Stimulated activated CD4-positive, alpha-beta T cell treated with anti-CD3 and anti-CD28 coated beads, Interleukin-12 subunit alpha, Interleukin-12 subunit beta, amount 100 ng/mL, for 24 hours (primary cell): ENCODE data around the gene CD2BP2.
A peak's percentile ranks its signal among the peaks of the same experiment; 100 is the strongest.
"Not testable (repeated sequence)": the region's sequence is repeated elsewhere in the genome, so short reads cannot be mapped to it uniquely, and the experiment has no call there.

ENCODE experiments used
- DNase-seq, 2 experiments: peaks; one replicate each; pipeline ENCODE4 v3.0.0-alpha.2; 2020; ENCODE audit warnings: low read depth in 2 of 2

The CD2BP2 gene

DNA sequence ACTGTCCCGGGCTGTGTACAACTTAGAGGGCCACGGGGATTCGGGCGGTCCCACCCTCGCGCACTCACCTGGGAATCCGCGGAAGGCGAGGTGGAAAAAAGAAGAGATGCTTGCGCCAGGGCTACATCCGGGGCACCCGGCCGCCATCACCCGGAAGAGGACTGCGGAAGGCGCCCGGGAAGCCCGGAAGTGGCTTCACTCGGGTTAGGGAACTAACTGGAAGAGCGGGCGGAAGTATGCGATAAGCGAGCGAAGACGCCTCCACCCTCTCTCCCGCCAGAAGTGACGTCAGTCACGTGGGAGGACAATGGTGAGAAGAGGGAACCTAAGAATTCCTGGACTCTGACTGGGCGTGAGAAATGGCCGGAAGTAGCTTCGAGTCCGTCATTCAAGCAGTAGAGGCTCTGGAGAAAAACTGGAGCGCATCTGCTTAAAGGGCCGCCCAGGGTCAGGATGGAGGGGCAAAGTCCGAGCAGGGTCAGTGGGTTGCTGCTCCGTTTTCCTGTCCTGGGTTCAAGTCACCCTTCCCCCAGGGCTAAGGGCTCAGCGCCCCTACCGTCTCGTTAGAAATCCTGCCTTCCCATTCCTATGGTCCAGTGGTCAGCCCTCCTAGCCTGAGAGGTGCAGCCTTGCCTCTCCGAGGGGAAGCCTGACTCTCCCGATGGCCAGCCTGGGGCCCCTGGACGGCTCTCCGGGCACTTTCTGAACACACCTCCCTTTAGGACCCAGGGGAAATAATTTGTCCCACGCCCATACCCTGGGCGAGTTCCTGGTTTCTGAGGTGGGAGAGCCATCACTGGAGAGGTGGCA is at the start of gene CD2BP2:
Gene CD2BP2 (minus strand): TSS at position 165 of the 810 bp plus-strand sequence. CDS start 627 bp downstream, outside the sequence.
- DNase-seq, result peak; percentile 79 to 90

DNA sequence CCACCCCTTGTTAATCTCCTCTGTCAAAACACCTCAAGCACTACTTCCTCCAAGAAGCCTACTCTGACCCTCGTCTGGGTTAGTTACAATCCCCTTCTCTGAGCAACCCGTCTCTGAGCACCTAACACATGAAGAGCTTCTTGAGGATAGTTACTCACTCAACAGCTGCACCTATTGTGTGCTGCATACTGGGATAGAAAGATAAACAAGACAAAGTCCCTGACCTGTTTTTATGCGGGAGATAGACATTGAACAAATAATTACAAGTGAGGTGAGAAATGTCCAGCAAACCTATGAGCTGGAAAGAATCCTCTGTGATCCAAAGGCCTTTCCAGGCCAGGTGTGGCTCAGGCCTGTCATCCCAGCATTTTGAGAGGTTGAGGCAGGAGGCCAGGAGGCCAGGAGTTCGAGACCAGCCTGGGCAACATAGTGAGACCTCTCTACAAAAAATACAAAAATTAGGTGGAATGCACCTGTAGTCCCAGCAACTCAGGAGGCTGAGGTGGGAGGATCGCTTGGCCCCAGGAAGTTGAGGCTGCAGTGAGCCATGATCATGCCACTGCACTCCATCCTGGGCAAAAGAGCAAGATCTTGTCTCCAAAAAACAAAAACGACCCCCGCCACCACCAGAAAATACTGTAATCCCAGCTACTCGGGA is 46.8 kb upstream of the CD2BP2 start:
- DNase-seq, result no peak

- no peak for DNase-seq
These were observed 44.5 kb upstream of the CD2BP2 start for GRCh38 chr16:30399435-30400186.

- no peak for DNase-seq
These were observed 43.7 kb upstream of the CD2BP2 start for GRCh38 chr16:30398661-30399434.

DNA sequence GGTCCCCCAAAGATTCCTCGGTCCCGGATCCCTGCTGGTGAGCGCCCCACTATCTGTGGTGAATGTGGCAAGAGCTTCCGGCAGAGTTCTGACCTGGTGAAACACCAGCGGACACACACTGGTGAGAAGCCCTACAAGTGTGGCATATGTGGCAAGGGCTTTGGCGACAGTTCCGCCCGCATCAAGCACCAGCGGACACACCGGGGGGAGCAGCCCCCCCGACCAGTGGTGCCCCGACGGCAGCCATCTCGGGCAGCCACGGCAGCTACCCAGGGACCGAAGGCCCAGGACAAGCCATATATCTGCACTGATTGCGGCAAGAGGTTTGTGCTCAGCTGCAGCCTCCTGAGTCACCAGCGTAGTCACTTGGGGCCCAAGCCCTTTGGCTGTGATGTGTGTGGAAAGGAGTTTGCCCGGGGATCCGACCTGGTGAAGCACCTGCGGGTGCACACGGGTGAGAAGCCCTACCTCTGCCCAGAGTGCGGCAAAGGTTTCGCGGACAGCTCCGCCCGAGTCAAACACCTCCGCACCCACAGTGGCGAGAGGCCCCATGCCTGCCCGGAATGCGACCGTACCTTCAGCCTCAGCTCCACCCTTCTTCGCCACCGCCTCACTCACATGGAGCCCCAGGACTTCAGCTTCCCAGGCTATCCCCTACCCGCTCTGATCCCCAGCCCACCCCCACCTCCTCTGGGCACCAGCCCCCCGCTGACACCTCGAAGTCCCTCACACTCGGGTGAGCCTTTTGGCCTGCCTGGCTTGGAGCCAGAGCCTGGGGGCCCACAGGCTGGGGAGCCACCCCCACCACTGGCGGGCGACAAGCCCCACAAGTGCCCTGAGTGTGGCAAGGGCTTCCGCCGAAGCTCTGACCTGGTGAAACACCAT is 42.9 kb upstream of the CD2BP2 start:
- DNase-seq, result no peak

GRCh38 chr16:30397056-30397455 is 41.9 kb upstream of the CD2BP2 start:
- DNase-seq, result no peak

DNA sequence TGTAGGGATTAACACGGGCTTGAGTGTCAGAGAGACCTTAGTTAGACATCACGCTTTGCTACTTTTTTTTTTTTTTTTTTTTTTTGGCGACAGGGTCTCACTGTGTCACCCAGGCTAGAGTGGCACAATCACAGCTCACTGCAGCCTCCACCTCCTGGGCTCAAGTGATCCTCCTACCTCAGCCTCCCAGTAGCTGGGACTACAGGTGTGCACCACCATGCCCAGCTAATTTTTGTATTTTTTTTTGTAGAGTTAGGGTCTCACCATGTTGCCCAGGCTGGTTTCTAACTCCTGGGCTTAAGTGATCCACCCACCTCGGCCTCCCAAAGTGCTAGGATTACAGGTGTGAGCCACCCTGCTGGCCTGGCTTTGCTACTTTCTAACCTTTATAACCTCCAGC is 41.5 kb upstream of the CD2BP2 start:
- not testable (repeated sequence) for DNase-seq

DNA sequence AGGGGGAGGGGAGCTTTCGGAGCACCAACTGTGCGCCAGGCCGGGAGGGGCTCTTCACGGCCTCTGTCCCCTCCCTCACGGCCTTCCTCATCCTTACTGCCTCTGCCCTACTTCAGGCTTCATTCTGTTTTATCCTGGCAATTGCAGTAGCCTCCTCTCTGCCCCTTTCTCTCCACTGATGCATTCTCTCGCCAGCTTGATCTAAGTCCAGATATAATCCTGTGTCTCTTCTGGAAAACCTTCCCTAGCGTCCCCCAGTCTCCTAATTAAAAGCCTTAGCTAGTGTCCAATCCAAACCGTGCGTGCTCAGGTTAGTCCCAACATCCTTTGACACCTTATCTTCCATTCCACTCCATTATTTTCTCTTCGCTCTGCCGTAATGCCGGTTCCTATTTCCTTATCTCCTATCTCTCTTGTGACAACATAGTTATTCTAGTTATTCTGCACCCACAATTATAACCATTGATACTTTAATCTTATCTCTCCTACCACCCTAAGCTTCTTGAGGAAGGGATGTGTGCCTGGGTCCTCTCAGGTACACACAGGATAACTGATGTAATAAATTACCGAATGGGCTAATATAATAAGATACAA is 41.0 kb upstream of the CD2BP2 start:
- no peak for DNase-seq

- peak; percentile 31 to 43 for DNase-seq
These were observed 40.3 kb upstream of the CD2BP2 start, which contains the start of gene ZNF48 for GRCh38 chr16:30395155-30395991. ZNF48 (plus strand) TSS chr16:30395420; CDS start chr16:30395795, 375 bp downstream.

GRCh38 chr16:30394592-30395154 is 39.6 kb upstream of the CD2BP2 start:
- no peak for DNase-seq

DNA sequence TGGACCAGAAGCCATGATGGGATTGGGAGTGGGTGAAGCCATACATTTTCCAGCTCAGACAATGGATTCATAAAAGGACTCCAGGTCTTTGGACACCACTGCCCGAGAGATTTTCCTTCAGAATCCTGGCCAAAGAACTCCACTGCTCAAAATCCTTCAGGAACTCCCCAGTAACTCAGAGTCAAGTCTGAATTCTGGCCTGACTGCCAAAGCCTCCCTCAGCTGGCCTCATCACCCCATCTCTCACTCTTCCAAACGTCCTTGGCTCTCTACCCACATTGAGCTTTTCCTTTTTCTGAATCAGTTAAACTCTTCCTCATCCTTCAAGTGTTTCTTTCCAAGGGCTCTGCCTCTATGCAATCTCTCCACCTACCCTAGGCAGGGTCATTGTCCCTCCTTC is 28.4 kb upstream of the CD2BP2 start:
- no peak for DNase-seq

DNA sequence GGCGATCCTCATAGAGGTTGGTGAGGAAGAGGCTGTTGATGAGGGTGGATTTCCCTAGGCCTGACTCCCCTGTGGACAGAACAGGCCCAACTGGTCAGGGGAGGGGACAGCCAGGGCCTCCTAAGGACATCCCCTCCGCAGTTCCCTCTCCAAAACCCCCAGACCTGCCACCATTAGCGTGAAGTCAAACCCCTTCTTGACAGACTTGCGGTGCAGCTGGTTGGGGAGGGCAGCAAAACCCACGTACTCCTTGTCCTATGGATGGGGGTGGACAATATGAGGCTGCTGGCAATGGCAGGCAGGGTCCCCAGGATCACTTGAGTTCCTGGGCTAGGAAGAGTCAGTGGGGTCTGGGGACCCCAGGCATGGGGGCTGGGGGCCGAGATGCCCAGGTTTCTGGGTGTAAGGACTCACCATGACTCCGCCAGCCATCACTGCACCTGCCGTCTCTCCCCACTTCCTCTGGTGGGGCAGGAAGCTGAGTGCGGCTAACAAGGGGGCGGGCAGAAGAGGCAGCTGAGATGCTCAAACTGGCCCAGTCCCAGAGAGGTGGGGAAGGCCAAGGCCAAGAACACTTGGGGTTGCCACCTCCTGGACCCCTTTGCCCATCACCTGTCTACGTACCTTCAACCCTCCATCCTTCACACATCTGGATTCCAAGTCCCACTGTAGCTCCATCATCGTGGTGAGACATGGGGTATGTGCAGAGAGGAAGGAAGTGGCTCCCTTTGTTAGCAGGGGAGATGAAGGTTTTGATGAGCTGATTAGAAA is 27.2 kb upstream of the CD2BP2 start, which contains the start of gene SEPTIN1:
Gene SEPTIN1 (minus strand): TSS at position 451 of the 771 bp plus-strand sequence. CDS start 19 bp downstream, at position 432.
- DNase-seq, result peak; percentile 50 to 75

DNA sequence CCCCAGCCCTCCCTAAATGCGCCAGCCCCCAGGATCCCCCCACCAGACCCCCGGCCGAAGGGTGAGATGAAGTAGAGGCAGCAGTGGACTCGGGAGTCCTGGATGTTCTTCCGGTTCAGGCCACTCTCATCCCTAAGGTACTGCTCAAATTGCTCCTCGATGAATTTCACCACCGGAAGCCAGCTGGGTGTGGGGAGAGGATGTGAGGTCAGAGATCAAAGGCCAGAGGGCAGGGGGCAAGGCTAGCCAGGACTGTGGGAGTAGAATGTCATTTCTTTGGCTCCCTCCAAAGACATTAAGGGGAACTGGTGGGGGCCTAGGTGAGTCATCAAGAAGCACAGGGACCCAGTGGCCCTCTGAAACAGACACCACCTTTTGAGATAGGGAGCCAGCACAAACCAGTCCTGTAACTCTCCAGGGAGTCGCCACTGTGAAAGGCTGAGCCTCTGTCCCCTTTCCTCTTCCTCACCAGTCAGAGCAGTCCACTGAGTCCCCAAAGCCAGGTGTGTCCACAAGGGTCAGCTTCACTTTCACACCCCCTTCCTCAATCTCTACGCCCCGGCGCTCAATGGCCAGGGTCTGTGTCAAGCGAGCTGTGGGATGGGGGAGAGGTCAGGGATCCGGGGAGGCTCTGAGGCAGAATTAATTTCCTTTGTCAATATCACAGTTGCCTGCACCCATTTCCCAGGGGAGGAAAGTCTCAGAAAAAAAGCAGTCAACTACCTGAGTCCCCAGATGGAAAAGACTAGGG is 26.4 kb upstream of the CD2BP2 start:
- no peak for DNase-seq

- no peak for DNase-seq
These were observed 25.7 kb upstream of the CD2BP2 start for GRCh38 chr16:30380803-30381208.

DNA sequence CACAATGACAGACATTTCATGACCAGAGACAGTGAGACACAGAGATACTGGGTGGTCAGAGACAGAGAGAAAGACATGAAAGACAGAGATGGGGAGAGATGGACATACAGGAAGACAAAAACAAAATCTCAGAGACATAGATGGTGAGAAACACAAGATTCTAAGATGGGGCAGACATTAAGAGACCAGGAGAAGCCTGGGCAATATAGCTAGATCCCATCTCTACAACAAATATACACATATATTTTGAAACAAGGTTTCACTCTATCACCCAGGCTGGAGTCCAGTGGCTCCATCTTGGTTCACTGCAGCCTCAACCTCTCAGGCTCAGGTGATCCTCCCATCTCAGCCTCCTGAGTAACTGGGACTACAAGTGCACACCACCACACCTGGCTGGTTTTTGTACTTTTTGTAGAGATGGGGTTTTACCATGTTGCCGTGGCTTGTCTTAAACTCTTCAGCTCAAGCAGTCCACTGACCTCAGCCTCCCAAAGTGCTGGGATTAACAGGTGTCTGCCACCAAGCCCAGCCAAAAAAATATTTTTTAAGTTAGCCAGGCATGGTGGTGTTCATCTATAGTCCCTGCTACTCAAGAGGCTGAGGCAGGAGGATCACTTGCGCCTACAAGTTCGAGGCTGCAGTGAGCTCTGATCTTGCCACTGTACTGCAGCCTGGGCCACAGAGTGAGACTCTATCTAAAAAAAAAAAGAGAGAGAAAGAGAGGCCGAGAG is 25.1 kb upstream of the CD2BP2 start:
- no peak for DNase-seq

DNA sequence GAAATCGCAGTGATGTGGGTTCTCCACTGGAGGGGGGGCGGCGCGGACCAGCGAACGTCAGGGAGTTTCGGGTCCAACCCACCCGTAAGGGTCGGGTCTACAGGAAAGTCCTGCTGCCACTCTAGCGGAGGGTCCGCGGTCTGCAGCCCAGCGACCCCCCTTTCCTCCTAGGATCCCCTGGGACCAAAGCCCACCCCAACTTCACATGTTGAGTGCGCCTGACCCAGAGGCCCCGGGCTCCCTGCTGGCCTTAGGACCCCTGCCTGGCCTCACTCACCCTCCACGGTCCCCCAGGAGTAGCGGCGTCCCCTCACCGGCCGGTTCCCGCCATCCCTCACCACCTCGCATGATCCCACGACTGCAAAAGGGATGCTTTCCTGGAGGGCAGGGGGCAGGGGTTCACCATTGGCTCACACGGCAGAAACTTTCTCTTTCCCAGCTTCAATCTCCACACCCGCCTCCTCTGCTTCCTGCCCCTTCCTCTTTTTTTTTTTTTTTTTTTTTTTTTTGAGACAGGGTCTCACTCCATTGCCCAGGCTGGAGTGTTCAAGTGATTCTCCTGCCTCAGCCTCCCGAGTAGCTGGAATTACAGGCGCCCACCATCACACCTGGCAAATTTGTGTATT is 24.2 kb upstream of the CD2BP2 start:
- no peak for DNase-seq
